HG03558 (cell line): Measurements from ENCODE around the gene MGAT3.
"Not testable (repeated sequence)": the region's sequence is repeated elsewhere in the genome, so short reads cannot be mapped to it uniquely, and the experiment has no call there.

ENCODE experiments used
- ATAC-seq: cut with Tn5 transposase; IDR thresholded peaks from one replicate; pipeline ENCODE4 v1.9.1; 2021; ENCODE audit warnings: moderate number of reproducible peaks; ENCODE audit not compliant: unreplicated experiment; ENCODE audit errors: extremely low read depth

The MGAT3 gene, protein sequence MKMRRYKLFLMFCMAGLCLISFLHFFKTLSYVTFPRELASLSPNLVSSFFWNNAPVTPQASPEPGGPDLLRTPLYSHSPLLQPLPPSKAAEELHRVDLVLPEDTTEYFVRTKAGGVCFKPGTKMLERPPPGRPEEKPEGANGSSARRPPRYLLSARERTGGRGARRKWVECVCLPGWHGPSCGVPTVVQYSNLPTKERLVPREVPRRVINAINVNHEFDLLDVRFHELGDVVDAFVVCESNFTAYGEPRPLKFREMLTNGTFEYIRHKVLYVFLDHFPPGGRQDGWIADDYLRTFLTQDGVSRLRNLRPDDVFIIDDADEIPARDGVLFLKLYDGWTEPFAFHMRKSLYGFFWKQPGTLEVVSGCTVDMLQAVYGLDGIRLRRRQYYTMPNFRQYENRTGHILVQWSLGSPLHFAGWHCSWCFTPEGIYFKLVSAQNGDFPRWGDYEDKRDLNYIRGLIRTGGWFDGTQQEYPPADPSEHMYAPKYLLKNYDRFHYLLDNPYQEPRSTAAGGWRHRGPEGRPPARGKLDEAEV

DNA sequence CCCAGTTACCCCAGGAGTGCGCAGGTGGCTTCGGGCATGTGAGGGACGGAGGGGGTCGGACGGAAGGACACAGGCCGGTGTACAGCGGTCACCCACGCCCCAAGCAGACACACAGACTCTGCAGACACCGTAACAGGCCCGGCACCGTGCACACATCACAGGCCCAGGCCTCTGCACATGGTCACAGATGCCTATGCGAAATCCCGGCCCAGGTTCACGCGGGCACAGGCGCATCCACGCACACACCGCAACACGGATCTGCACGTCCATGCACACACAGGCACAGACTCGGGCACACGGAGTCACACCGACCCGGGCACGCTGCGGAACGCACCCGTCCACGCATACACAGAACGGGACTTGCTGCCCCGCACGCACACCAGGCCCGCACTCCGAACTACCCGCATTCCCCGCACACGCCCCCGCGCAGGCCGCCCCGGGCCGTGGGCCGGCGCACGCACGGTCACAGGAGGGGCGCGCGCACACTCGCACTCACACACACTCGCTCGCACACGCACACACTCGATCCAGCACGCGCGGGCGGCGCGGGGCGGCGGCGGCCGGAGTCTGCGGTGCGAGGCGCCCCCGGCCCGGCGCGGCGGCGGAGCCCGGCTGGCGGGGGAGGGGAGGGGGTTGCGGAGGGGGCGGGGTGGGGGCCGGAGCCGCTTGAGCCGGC lies at the start of gene MGAT3:
MGAT3 (plus strand) TSS at position 491 of the 676 bp plus-strand sequence. CDS start 30,336 bp downstream, outside the sequence.
- no peak for ATAC-seq

GRCh38 chr22:39408173-39408572 lies 48.6 kb upstream of the MGAT3 start:
- ATAC-seq = no peak

GRCh38 chr22:39408807-39409206 lies 48.0 kb upstream of the MGAT3 start:
- ATAC-seq = no peak

- no peak for ATAC-seq
Observed at GRCh38 chr22:39409516-39410029, 47.2 kb upstream of the MGAT3 start.

- no peak for ATAC-seq
Observed at GRCh38 chr22:39410264-39410663, 46.5 kb upstream of the MGAT3 start.

DNA sequence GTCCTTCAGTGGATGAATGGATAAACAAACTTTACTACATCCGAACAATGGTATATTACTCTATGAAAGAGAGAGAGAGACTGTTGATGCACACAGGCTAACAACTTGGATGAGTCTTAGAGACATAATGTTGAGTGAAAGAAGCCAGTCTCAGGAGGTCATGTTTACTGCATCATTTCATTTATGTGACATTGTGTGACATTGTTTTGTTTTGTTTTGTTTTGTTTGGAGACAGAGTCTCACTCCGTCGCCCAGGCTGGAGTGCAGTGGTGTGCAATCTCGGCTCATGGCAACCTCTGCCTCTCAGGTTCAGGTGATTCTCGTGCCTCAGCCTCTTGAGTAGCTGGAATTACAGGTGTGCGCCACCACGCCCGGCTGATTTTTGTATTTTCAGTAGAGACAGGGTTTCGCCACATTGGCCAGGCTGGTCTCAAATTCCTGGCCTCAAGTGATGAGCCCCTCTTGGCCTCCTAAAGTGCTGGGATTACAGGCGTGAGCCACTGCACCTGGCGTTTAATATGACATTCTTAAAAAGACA lies 44.9 kb upstream of the MGAT3 start:
- ATAC-seq = not testable (repeated sequence)

- not testable (repeated sequence) for ATAC-seq
Observed at GRCh38 chr22:39413204-39413603, 43.6 kb upstream of the MGAT3 start.

DNA sequence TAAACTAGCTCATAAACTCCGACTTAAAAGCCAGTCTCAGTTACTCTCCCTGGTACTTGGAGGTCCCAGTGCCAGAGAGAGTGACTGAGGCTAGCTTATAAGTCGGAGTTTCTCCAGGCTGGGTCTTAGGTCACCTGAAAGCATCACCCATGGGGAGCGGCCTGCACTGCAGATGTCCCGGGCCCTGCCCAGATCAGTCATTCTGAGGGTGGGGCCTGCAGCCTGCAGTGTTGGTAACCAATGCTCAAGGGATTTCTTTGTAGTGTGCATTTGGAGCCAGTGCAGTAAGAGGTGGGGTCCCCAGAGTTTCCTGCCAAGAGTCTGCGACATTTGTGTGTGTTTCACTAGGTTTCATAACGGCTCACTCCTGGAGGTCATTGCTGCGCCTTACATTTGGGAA lies 42.4 kb upstream of the MGAT3 start:
- ATAC-seq = no peak

- ATAC-seq = no peak
Observed at GRCh38 chr22:39414886-39415285, 41.9 kb upstream of the MGAT3 start.

- no peak for ATAC-seq
Observed at GRCh38 chr22:39415506-39415905, 41.3 kb upstream of the MGAT3 start.

DNA sequence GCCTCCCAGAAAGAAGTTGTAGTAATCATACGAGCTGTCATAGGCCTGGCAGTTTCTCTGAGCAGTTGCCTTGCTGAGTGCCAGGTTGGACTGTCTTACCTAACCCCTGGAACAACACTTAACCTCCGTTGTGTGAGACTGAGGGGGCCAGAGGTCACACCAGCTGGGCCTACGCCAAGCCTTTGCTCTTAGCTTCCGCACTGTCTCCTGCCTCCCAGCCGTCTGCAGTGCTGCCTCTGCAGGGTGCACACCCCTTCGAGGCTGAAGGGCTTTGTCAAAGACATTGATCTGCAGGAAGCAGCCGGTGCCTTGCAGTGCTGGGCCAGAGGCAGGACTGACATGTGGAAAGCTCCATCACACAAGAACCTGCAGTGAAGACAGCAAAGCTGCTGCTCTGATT lies 40.5 kb upstream of the MGAT3 start:
- no peak for ATAC-seq

GRCh38 chr22:39417641-39418040 lies 39.2 kb upstream of the MGAT3 start:
- ATAC-seq = no peak

GRCh38 chr22:39418696-39419095 lies 38.1 kb upstream of the MGAT3 start:
- ATAC-seq = no peak

- no peak for ATAC-seq
Observed at GRCh38 chr22:39419096-39419495, 37.7 kb upstream of the MGAT3 start.

DNA sequence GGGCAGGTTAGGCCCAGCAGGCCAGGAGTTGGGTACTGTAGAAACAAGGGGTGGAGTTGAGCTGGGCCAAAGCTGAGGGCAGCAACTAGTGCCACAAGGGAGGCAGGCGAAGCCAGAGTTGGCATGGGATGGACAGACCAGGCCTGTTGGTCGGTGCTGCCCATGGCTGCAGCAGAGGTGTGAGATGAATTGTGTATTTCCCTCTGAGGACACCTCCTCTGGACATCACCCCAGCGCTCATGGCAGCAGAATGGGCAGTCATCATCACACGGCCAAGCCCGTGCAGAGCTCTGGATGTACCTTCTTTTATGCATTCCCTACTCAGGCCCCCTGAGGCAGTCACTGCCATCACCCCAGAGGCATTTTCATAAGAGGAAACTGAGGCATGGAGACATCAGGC lies 36.9 kb upstream of the MGAT3 start:
- ATAC-seq = no peak

GRCh38 chr22:39421691-39422090 lies 35.1 kb upstream of the MGAT3 start:
- no peak for ATAC-seq

DNA sequence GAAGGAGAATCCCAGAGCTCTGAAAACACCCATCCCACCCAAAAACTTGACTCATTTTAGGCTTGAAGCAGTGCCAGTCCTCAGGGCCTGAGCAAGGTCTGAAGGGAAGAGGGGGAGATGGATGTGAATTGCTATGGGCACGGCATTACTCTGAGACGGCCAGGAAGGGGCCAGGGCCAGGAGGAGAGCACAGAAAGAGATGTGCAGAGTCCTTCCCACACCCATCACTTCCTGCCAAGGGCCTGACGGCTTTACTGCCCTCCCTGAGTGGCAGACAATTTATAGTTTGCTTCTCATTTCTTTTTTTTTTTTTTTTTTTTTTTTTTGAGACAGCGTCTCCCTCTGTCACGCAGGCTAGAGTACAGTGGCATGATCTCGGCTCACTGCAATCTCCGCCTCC lies 34.7 kb upstream of the MGAT3 start:
- ATAC-seq = no peak

- no peak for ATAC-seq
Observed at GRCh38 chr22:39422721-39423120, 34.1 kb upstream of the MGAT3 start.

GRCh38 chr22:39423976-39424375 lies 32.8 kb upstream of the MGAT3 start:
- no peak for ATAC-seq

DNA sequence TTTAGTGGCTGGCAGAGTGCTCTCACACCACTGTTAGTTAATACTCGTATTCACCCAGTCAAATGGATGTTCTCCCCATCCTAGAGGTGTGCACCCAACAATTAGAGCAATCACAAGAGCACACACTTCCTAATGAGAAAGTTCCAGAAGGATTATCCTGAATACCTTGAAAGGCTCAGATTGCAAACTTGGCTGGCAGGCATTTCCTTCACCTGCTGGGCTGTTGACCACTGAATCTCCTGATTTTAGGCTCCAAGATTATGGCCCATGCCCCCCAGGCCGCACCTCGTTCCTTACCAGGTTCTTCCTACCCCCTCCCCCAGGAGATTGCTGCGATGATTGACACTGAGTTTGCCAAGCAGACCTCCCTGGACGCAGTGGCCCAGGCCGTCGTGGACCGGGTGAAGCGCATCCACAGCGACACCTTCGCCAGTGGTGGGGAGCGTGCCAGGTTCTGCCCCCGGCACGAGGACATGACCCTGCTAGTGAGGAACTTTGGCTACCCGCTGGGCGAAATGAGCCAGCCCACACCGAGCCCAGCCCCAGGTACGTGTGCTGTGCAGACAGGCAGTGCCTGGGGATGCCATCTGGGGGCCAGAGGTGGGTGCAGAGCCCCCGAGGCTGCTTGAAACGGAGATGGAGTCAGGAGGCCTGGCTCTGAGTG lies 30.3 kb upstream of the MGAT3 start:
- no peak for ATAC-seq
